Activated naive CD8-positive, alpha-beta T cell treated with anti-CD3 and anti-CD28 coated beads for 36 hours (primary cell): ENCODE data around the gene TLR10. TPM values are rescaled to one million over a fixed set of nuclear protein-coding genes. Genes with fewer than 3 reads are reported as not detected.
A peak's percentile ranks its signal among the peaks of the same experiment; 100 is the strongest.

Experiments
- DNase-seq: peaks from one replicate; pipeline ENCODE4 v3.0.0; 2021
- H3K27ac Mint-ChIP-seq: one replicate; pipeline ENCODE4 v1.8.0; 2022; ENCODE audit warnings: mild to moderate bottlenecking, moderate library complexity, mixed read lengths
- H3K27me3 Mint-ChIP-seq: one replicate; pipeline ENCODE4 v1.8.0; 2022; ENCODE audit warnings: mild to moderate bottlenecking, mixed read lengths
- H3K36me3 Mint-ChIP-seq: one replicate; pipeline ENCODE4 v1.8.0; 2021; ENCODE audit warnings: mild to moderate bottlenecking, mixed read lengths
- H3K4me1 Mint-ChIP-seq: one replicate; pipeline ENCODE4 v1.8.0; 2021; ENCODE audit warnings: mixed read lengths
- H3K4me3 Mint-ChIP-seq: one replicate; pipeline ENCODE4 v1.8.0; 2022; ENCODE audit warnings: mild to moderate bottlenecking, moderate library complexity, mixed read lengths
- H3K9me3 Mint-ChIP-seq: one replicate; pipeline ENCODE4 v1.8.0; 2022; ENCODE audit warnings: mixed read lengths
- total RNA-seq, 2 experiments: library from RNA; stranded (reverse); gene quantifications; one replicate each; pipeline ENCODE4 v1.2.3, GENCODE V29; 2021

The TLR10 gene, protein sequence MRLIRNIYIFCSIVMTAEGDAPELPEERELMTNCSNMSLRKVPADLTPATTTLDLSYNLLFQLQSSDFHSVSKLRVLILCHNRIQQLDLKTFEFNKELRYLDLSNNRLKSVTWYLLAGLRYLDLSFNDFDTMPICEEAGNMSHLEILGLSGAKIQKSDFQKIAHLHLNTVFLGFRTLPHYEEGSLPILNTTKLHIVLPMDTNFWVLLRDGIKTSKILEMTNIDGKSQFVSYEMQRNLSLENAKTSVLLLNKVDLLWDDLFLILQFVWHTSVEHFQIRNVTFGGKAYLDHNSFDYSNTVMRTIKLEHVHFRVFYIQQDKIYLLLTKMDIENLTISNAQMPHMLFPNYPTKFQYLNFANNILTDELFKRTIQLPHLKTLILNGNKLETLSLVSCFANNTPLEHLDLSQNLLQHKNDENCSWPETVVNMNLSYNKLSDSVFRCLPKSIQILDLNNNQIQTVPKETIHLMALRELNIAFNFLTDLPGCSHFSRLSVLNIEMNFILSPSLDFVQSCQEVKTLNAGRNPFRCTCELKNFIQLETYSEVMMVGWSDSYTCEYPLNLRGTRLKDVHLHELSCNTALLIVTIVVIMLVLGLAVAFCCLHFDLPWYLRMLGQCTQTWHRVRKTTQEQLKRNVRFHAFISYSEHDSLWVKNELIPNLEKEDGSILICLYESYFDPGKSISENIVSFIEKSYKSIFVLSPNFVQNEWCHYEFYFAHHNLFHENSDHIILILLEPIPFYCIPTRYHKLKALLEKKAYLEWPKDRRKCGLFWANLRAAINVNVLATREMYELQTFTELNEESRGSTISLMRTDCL
- under 1 TPM; 0.26 to 0.29 TPM for total RNA-seq

DNA sequence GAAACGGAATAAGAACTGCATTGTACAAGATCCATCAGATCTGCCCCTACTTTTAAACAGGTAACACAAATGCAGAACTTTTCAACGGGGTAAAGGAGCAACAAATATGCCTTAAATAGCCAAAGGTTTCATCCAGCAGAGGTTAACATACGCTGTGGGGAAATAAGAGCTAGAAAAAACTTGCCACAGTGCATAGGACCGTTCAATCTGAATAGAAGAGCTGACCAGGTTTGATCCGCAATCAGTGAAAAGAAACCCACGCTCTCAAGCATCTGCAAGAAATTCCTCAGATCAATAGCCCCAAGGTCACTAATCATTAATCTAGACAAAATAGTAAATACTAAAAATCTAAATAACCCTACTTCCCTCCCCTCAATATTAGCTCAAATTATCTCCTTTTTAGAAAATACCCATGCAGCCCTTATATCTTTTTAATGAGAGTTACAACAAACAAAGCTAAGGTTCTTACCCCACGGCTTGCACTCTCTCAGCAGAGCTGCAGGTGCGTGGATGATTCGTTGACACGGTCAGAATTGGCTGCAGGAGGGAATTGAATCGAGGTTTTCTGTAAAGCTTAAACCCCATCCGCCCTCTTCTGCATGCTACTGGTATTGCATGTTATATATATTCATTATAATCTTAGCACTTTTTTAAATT, at the start of gene TLR10:
Gene TLR10 (minus strand): TSS at position 539 of the 657 bp plus-strand sequence. CDS start 7,400 bp downstream, outside the sequence.
- Mint-ChIP-seq H3K27me3 (peaks cover 4% of the 10 kb centered on the region), H3K27ac (no peak within 1 kb of the TSS), H3K4me3 (peak within 1 kb of the TSS; percentile 46), H3K4me1 (peaks cover 4% of the 10 kb centered on the region), H3K9me3 (no peaks in the 10 kb centered on the region), H3K36me3 (peaks cover 1% of the 10 kb centered on the region)
- no peak for DNase-seq

DNA sequence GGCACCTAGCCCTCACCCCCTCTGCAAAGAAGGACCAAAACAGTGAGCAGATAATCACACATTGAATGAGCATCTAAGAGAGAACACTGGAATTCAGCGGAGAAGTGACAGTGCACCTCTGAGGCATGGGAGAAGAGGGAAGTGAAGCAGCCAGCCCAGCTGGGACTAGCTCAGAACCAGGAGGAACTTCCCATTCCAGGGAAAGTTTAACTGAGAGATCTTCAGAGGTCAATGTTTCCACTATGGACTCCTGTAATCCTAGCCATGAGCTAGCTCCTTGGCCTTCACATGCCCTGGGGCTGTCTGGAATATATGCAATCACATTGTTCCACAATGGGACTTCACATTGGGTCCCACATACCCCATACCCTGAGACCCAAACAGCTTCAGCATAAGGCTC, 49.4 kb upstream of the TLR10 start:
- peaks cover 3% of the 10 kb centered on the region for H3K4me1 Mint-ChIP-seq
- H3K27me3 Mint-ChIP-seq: no peaks in the 10 kb centered on the region
- peak overlapping the region; percentile 4 for H3K27ac Mint-ChIP-seq
- no peak overlapping the region for H3K4me3 Mint-ChIP-seq
- no peak for DNase-seq
- peaks cover 8% of the 10 kb centered on the region for H3K36me3 Mint-ChIP-seq
- peaks cover 13% of the 10 kb centered on the region for H3K9me3 Mint-ChIP-seq

- no peak for DNase-seq
- H3K27ac Mint-ChIP-seq: no peak overlapping the region
- H3K9me3 Mint-ChIP-seq: peaks cover 13% of the 10 kb centered on the region
- no peak overlapping the region for H3K4me3 Mint-ChIP-seq
- H3K27me3 Mint-ChIP-seq: no peaks in the 10 kb centered on the region
- H3K4me1 Mint-ChIP-seq: no peaks in the 10 kb centered on the region
- peaks cover 8% of the 10 kb centered on the region for H3K36me3 Mint-ChIP-seq
These were observed 48.9 kb upstream of the TLR10 start for GRCh38 chr4:38831653-38832052.

DNA sequence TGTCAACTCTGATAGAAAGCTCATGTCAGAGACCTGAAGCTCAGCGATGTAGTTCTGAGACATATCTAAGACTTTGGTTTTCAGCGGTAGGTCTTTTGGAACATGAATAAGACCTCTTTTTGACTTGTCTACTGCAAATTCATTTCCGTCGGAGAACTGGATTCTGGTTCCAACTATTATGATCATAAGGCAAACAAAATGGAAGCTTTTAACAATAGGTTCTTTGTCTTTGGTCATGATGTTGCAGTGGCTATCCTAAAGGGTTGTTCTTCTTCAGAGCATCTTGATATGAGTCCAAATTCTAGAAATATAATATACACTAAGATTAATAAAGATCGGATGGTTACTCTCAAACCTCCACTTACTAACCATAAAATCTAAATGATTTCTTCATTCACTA, 46.4 kb upstream of the TLR10 start:
- Mint-ChIP-seq H3K27me3 (no peaks in the 10 kb centered on the region), H3K4me1 (no peaks in the 10 kb centered on the region), H3K9me3 (no peaks in the 10 kb centered on the region), H3K36me3 (peaks cover 4% of the 10 kb centered on the region), H3K27ac (no peak overlapping the region), H3K4me3 (no peak overlapping the region)
- DNase-seq: no peak

DNA sequence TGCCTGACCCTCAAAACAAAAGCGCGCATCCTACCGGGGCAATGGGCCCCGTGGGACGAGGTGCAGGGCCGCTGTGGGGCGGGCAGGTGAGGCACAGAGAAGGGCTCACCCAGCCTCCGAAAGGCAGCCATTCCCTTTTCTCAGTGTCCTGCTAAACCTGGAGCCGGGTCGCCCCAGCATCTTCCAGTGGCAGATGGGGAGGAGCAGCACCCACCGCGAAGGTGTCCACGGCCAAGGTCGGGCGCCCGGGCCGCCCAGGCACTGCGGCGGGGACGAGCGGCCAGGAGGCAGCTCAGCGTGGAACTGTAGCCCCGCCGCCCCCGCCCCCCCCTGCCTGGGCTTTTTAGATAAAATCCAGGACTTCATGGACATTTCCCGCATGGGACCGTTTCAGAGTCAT, 41.0 kb upstream of the TLR10 start:
- Mint-ChIP-seq H3K4me3 (no peak overlapping the region), H3K9me3 (peaks cover 12% of the 10 kb centered on the region), H3K27ac (no peak overlapping the region), H3K36me3 (peaks cover 9% of the 10 kb centered on the region), H3K4me1 (peaks cover 15% of the 10 kb centered on the region), H3K27me3 (no peaks in the 10 kb centered on the region)
- no peak for DNase-seq

DNA sequence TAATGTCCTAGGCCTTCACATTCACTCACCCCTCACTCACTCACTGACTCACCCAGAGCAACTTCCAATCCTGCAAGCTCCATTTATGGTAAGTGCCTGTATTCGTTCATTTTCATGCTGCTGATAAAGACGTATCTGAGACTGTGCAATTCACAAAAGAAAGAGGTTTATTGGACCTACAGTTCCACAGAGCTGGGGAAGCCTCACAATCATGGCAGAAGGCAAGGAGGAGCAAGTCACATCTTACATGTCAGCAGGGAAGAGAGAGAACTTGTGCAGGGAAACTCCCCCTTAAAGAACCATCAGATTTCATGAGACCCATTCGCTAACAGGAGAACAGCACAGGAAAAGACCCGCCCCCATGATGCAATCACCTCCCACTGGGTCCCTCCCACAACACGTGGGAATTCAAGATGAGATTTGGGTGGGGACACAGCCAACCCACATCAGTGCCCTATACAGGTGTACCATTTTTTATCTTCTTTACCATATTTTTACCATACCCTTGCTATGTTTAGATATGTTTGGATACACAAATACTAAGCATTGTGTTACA, 40.0 kb upstream of the TLR10 start:
- Mint-ChIP-seq H3K36me3 (peaks cover 9% of the 10 kb centered on the region), H3K27me3 (no peaks in the 10 kb centered on the region), H3K4me1 (peaks cover 17% of the 10 kb centered on the region), H3K27ac (no peak overlapping the region), H3K4me3 (no peak overlapping the region), H3K9me3 (peaks cover 12% of the 10 kb centered on the region)
- no peak for DNase-seq

- peaks cover 12% of the 10 kb centered on the region for H3K9me3 Mint-ChIP-seq
- H3K36me3 Mint-ChIP-seq: peaks cover 9% of the 10 kb centered on the region
- H3K4me1 Mint-ChIP-seq: peaks cover 17% of the 10 kb centered on the region
- no peaks in the 10 kb centered on the region for H3K27me3 Mint-ChIP-seq
- H3K4me3 Mint-ChIP-seq: no peak overlapping the region
- H3K27ac Mint-ChIP-seq: no peak overlapping the region
- no peak for DNase-seq
These were observed 38.9 kb upstream of the TLR10 start for GRCh38 chr4:38821739-38822138.

DNA sequence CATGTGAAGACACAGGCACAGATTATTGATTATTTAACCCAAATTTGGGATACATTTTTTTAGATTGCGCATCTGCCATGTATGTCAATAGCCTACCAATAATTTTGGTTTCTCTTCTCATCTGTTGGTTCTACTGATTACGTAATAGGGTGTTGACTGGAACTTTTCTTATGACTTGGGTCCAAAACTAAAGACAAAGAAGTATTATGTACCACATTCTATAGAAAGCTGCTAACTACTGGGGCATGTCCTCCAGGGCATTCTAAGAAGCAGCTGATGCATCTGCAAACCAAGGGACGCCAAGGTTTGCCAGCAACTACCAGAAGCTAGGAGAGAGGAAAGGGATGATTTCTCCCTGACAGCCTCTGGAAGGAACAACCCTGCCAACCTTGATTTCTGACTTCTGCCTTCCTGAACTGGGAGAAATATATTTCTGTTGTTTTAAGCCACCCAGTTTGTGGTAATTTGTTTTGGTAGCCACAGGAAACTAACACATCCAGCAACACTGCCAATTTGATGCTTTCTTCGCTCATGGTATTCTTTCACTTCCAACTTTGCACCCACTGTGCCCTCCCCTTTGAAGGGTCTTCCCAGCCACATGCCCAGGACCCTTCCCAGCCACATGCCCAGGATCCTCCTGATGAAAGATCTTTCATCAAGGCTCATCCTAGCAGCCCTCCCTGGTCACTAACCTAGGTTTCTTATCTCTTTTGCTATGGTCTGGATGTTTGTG, 37.7 kb upstream of the TLR10 start:
- Mint-ChIP-seq H3K4me3 (no peak overlapping the region), H3K9me3 (peaks cover 14% of the 10 kb centered on the region), H3K27me3 (no peaks in the 10 kb centered on the region), H3K27ac (no peak overlapping the region), H3K36me3 (peaks cover 7% of the 10 kb centered on the region), H3K4me1 (peaks cover 17% of the 10 kb centered on the region)
- no peak for DNase-seq

DNA sequence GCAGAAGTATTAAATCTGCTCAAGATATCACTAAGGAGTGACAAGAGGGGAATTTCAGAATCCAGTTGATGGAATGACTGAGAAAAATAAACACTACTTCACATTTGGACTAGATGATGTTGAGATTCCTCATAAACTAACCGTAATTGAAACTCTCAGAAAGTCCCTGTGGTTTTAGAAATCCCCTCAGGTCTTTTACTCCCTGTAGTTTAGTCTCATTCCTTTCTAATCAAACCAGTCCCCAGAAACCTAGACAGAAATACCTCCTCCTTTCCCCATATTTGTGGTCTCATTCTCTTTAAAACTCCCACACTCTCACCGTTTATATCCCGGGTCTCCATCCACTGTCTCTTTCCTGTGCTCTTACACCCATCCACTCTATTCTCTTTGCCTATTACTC, 36.8 kb upstream of the TLR10 start:
- Mint-ChIP-seq H3K4me1 (peaks cover 17% of the 10 kb centered on the region), H3K36me3 (peaks cover 7% of the 10 kb centered on the region), H3K27ac (no peak overlapping the region), H3K9me3 (peaks cover 15% of the 10 kb centered on the region), H3K27me3 (no peaks in the 10 kb centered on the region), H3K4me3 (no peak overlapping the region)
- DNase-seq: no peak

- Mint-ChIP-seq H3K27ac (no peak overlapping the region), H3K4me1 (peaks cover 17% of the 10 kb centered on the region), H3K9me3 (peaks cover 19% of the 10 kb centered on the region), H3K27me3 (no peaks in the 10 kb centered on the region), H3K4me3 (no peak overlapping the region), H3K36me3 (peaks cover 5% of the 10 kb centered on the region)
- no peak for DNase-seq
These were observed 35.7 kb upstream of the TLR10 start for GRCh38 chr4:38818441-38818976.

- H3K4me3 Mint-ChIP-seq: no peak overlapping the region
These were observed 33.3 kb upstream of the TLR10 start for GRCh38 chr4:38815885-38816782.

DNA sequence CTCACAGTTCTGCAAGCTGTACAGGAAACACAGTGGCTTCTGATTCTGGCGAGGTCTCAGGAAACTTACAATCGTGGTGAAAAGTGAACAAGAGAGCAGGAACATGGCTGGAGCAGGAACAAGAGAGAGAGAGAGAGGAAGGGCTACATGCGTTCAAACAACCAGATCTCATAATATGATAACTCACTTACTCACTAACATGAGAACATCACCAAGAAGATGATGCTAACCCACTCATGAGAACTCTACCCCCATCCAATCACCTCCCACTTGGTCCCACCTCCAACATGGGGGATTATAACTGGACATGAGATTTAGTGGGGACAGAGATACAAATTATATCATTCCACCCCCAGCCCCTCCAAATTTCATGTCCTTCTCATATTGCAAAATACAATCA, 31.6 kb upstream of the TLR10 start:
- Mint-ChIP-seq H3K4me3 (no peak overlapping the region), H3K9me3 (peaks cover 11% of the 10 kb centered on the region), H3K27me3 (no peaks in the 10 kb centered on the region), H3K36me3 (no peaks in the 10 kb centered on the region), H3K4me1 (peaks cover 7% of the 10 kb centered on the region), H3K27ac (no peak overlapping the region)
- DNase-seq: no peak

More at GRCh38 chr4:38815885-38816782, 33.3 kb upstream of the TLR10 start:
- H3K36me3 Mint-ChIP-seq: no peaks in the 10 kb centered on the region
- no peak overlapping the region for H3K27ac Mint-ChIP-seq
- H3K4me1 Mint-ChIP-seq: peaks cover 17% of the 10 kb centered on the region
- no peaks in the 10 kb centered on the region for H3K27me3 Mint-ChIP-seq
- H3K9me3 Mint-ChIP-seq: peaks cover 11% of the 10 kb centered on the region
- DNase-seq: no peak

- no peaks in the 10 kb centered on the region for H3K4me1 Mint-ChIP-seq
- no peak for DNase-seq
- no peak overlapping the region for H3K4me3 Mint-ChIP-seq
- no peak overlapping the region for H3K27ac Mint-ChIP-seq
- no peaks in the 10 kb centered on the region for H3K27me3 Mint-ChIP-seq
- no peaks in the 10 kb centered on the region for H3K36me3 Mint-ChIP-seq
- H3K9me3 Mint-ChIP-seq: peaks cover 11% of the 10 kb centered on the region
These were observed 28.5 kb upstream of the TLR10 start for GRCh38 chr4:38811297-38811696.
